Measurements from ENCODE around the gene ANKRD33B. TPM values are rescaled to one million over a fixed set of nuclear protein-coding genes. Genes with fewer than 3 reads are reported as not detected.

Gene ANKRD33B
- total RNA-seq, 1 experiment from 2014 or later: 14.9 TPM

DNA sequence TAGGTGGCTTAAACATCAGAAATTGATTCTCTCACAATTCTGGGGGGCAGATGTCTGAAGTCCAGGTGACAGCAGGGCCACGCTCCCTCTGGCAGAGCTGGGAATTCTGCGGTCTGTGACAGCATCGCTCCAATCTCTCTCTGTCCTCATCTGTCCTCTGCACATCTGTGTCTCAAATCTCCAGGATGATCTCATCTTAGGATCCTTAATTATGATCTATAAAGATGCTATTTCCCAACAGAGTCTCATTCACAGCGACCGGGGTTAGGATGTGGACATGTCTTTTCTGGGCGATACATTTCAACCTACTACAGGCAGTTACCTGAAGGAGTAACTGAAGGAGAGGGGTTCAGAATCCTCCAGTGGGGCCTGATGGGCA lies 31.4 kb downstream of the ANKRD33B start:
- H3K9me3 ChIP-seq (ENCODE audit: low read length): no peaks in the 10 kb centered on the region
- no peaks in the 10 kb centered on the region for H3K36me3 ChIP-seq (ENCODE audit: low read depth, low read length)
- TF ChIP-seq EZH2phosphoT487 (IDR thresholded peaks at IDR 0.05; ENCODE audit: borderline replicate concordance, low read length): no peak
- TF ChIP-seq EZH2 (IDR thresholded peaks at IDR 0.05; ENCODE audit: low read length, unreplicated experiment): no peak
- TF ChIP-seq CTCF (conservative IDR thresholded peaks at IDR 0.05; ENCODE audit: low read depth, low read length): no peak
- H4K20me1 ChIP-seq (ENCODE audit: low read length): peaks cover 2% of the 10 kb centered on the region; the same call in 1 of the 2 replicates
- no peaks in the 10 kb centered on the region for H3K9me2 ChIP-seq (replicated peaks; ENCODE audit: low read length)
- H3K27ac ChIP-seq (ENCODE audit: low read length): peak overlapping the region; percentile 78
- POLR2A ChIA-PET (ENCODE audit: unreplicated experiment): no interaction called here
- H3K4me1 ChIP-seq (ENCODE audit: insufficient read depth, low read length): peaks cover 53% of the 10 kb centered on the region
- peak; percentile 33 for DNase-seq
- peak overlapping the region; percentile 26 for H3K9ac ChIP-seq (ENCODE audit: low read length)
- 0 out of 2 replicates have a peak overlapping the region, but pooled peaks have one; percentile 3 for H3K4me3 ChIP-seq (ENCODE audit: low read length)
- peaks cover 53% of the 10 kb centered on the region for H3K79me2 ChIP-seq (ENCODE audit: low read length)
- H3F3A ChIP-seq (ENCODE audit: low read length, unreplicated experiment): peaks cover 3% of the 10 kb centered on the region
- CTCF ChIA-PET: no interaction called here
- intact Hi-C loops (cut with micrococcal nuclease): no loop called here
- H3K4me2 ChIP-seq (ENCODE audit: low read length): peak overlapping the region; percentile 63
- no peaks in the 10 kb centered on the region for H3K27me3 ChIP-seq (ENCODE audit: low read length)
- H2AFZ ChIP-seq (ENCODE audit: low read length): no peak overlapping the region
- ATAC-seq: peak; percentile 17
- BruUV-seq (replicated peaks): TSS peak; percentile 95

GRCh38 chr5:10595672-10596309 lies 31.9 kb downstream of the ANKRD33B start:
- H3K27ac ChIP-seq (ENCODE audit: low read length): peak overlapping the region; percentile 78
- ATAC-seq: peak; percentile 92
- peaks cover 6% of the 10 kb centered on the region; the same call in 1 of the 2 replicates for H4K20me1 ChIP-seq (ENCODE audit: low read length)
- intact Hi-C loops (cut with micrococcal nuclease): no loop called here
- POLR2A ChIA-PET (ENCODE audit: unreplicated experiment): no interaction called here
- peak; percentile 99 for DNase-seq
- no peaks in the 10 kb centered on the region for H3K27me3 ChIP-seq (ENCODE audit: low read length)
- H3K9ac ChIP-seq (ENCODE audit: low read length): peak overlapping the region; percentile 26
- peaks cover 56% of the 10 kb centered on the region for H3K79me2 ChIP-seq (ENCODE audit: low read length)
- no peak overlapping the region for H2AFZ ChIP-seq (ENCODE audit: low read length)
- no peaks in the 10 kb centered on the region for H3K9me3 ChIP-seq (ENCODE audit: low read length)
- no peaks in the 10 kb centered on the region for H3K9me2 ChIP-seq (replicated peaks; ENCODE audit: low read length)
- peaks cover 53% of the 10 kb centered on the region for H3K4me1 ChIP-seq (ENCODE audit: insufficient read depth, low read length)
- peak overlapping the region; percentile 63 for H3K4me2 ChIP-seq (ENCODE audit: low read length)
- H3K36me3 ChIP-seq (ENCODE audit: low read depth, low read length): no peaks in the 10 kb centered on the region
- peaks cover 7% of the 10 kb centered on the region for H3F3A ChIP-seq (ENCODE audit: low read length, unreplicated experiment)
- TF ChIP-seq EZH2 (IDR thresholded peaks at IDR 0.05; ENCODE audit: low read length, unreplicated experiment): no peak
- no peak for TF ChIP-seq EZH2phosphoT487 (IDR thresholded peaks at IDR 0.05; ENCODE audit: borderline replicate concordance, low read length)
- no peak for TF ChIP-seq CTCF (conservative IDR thresholded peaks at IDR 0.05; ENCODE audit: low read depth, low read length)
- BruUV-seq (replicated peaks): no TSS peak
- CTCF ChIA-PET: no interaction called here
- peak overlapping the region; percentile 7; the same call in 1 of the 2 replicates for H3K4me3 ChIP-seq (ENCODE audit: low read length)

GRCh38 chr5:10596310-10596703 lies 32.4 kb downstream of the ANKRD33B start:
- H3K4me2 ChIP-seq (ENCODE audit: low read length): peak overlapping the region; percentile 63
- ATAC-seq (no peak), DNase-seq (no peak)
- H2AFZ ChIP-seq (ENCODE audit: low read length): no peak overlapping the region
- POLR2A ChIA-PET (ENCODE audit: unreplicated experiment): no interaction called here
- peak overlapping the region; percentile 7; the same call in 1 of the 2 replicates for H3K4me3 ChIP-seq (ENCODE audit: low read length)
- H3K4me1 ChIP-seq (ENCODE audit: insufficient read depth, low read length): peaks cover 53% of the 10 kb centered on the region
- intact Hi-C loops (cut with micrococcal nuclease): no loop called here
- H3K9ac ChIP-seq (ENCODE audit: low read length): no peak overlapping the region
- no peaks in the 10 kb centered on the region for H3K9me3 ChIP-seq (ENCODE audit: low read length)
- peaks cover 53% of the 10 kb centered on the region for H3K79me2 ChIP-seq (ENCODE audit: low read length)
- CTCF ChIA-PET: no interaction called here
- H3K9me2 ChIP-seq (replicated peaks; ENCODE audit: low read length): no peaks in the 10 kb centered on the region
- TF ChIP-seq EZH2 (IDR thresholded peaks at IDR 0.05; ENCODE audit: low read length, unreplicated experiment) (no peak), EZH2phosphoT487 (IDR thresholded peaks at IDR 0.05; ENCODE audit: borderline replicate concordance, low read length) (no peak), CTCF (conservative IDR thresholded peaks at IDR 0.05; ENCODE audit: low read depth, low read length) (no peak)
- H3K27ac ChIP-seq (ENCODE audit: low read length): peak overlapping the region; percentile 78
- no TSS peak for BruUV-seq (replicated peaks)
- H3K36me3 ChIP-seq (ENCODE audit: low read depth, low read length): no peaks in the 10 kb centered on the region
- peaks cover 7% of the 10 kb centered on the region for H3F3A ChIP-seq (ENCODE audit: low read length, unreplicated experiment)
- peaks cover 6% of the 10 kb centered on the region; the same call in 1 of the 2 replicates for H4K20me1 ChIP-seq (ENCODE audit: low read length)
- no peaks in the 10 kb centered on the region for H3K27me3 ChIP-seq (ENCODE audit: low read length)

All from PC-3 (cell line).